Measurements from ENCODE around the gene KRT31.

The KRT31 gene

DNA sequence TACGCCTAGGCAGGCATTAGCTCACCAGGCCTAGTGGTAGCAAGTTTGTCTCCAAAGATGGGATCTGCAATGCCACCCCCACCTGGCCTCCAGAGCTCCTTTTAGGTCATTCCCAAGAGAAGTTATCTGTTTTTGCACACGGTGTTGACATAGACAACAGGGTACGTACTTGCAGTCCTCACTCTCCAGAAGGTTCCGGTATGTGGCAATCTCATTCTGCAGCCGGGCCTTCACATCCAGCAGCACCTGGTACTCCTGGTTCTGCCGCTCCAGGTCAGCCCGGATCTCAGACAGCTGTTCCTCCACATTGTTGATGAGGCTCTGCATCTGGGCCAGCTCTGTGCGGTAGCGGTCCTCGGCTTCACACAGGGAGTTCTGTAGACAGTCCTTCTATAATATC lies 9.8 kb upstream of the KRT31 start:
- CTCF ChIA-PET = interaction anchor here (0.6 to 2.7 kb wide), 2 partner anchors 10 to 475 kb away, joined by 3 to 9 read pairs; no protein-coding TSS in a partner anchor
- POLR2A ChIA-PET = no interaction called here
- TF ChIP-seq ELF4 (IDR thresholded peaks at IDR 0.05) (no peak), L3MBTL2 (conservative IDR thresholded peaks at IDR 0.05) (no peak), TARDBP (IDR thresholded peaks at IDR 0.05) (no peak), ZNF384 (IDR thresholded peaks at IDR 0.05) (no peak), FOXM1 (IDR thresholded peaks at IDR 0.05; ENCODE audit: borderline replicate concordance) (no peak), NFRKB (IDR thresholded peaks at IDR 0.05) (no peak), HDGF (IDR thresholded peaks at IDR 0.05; ENCODE audit: borderline replicate concordance) (no peak), SUZ12 (IDR thresholded peaks at IDR 0.05) (no peak), SP1 (IDR thresholded peaks at IDR 0.05) (no peak), FOXK2 (IDR thresholded peaks at IDR 0.05) (no peak), CTBP1 (IDR thresholded peaks at IDR 0.05; ENCODE audit: borderline replicate concordance) (no peak), FOXA1 (IDR thresholded peaks at IDR 0.05) (no peak), BHLHE40 (IDR thresholded peaks at IDR 0.05; ENCODE audit: borderline replicate concordance) (no peak), ARNT (IDR thresholded peaks at IDR 0.05) (no peak), LEF1 (IDR thresholded peaks at IDR 0.05; ENCODE audit: borderline replicate concordance) (no peak)
- TF ChIP-seq, protein P1, sequence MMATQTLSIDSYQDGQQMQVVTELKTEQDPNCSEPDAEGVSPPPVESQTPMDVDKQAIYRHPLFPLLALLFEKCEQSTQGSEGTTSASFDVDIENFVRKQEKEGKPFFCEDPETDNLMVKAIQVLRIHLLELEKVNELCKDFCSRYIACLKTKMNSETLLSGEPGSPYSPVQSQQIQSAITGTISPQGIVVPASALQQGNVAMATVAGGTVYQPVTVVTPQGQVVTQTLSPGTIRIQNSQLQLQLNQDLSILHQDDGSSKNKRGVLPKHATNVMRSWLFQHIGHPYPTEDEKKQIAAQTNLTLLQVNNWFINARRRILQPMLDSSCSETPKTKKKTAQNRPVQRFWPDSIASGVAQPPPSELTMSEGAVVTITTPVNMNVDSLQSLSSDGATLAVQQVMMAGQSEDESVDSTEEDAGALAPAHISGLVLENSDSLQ (IDR thresholded peaks at IDR 0.05) = no peak
- DNase-seq (ENCODE audit: extremely low spot score) = no peak

DNA sequence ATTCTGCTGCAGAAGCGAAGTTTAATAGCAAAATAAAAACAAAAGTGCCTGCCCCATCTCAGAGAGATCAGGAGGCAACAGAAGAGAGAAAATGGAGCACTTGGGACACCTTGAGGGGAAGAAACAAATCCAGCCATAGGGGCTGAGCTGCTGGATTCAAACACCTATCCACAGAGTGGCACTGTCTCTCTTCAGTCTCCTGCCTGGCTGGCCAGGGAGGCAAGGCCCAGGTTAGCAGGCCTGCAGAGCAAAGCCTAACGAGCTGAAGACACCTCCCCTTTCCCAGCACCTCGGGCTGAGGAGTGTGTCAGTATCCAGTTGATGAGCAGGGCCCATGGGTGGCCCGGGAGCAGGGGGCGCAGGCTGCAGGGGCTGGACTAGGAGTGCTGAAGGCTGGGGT lies 8.8 kb upstream of the KRT31 start:
- POLR2A ChIA-PET = no interaction called here
- TF ChIP-seq LEF1 (IDR thresholded peaks at IDR 0.05; ENCODE audit: borderline replicate concordance) (no peak), ARNT (IDR thresholded peaks at IDR 0.05) (no peak), BHLHE40 (IDR thresholded peaks at IDR 0.05; ENCODE audit: borderline replicate concordance) (no peak), SUZ12 (IDR thresholded peaks at IDR 0.05) (no peak), L3MBTL2 (conservative IDR thresholded peaks at IDR 0.05) (no peak), TARDBP (IDR thresholded peaks at IDR 0.05) (no peak), SP1 (IDR thresholded peaks at IDR 0.05) (no peak), FOXM1 (IDR thresholded peaks at IDR 0.05; ENCODE audit: borderline replicate concordance) (no peak), NFRKB (IDR thresholded peaks at IDR 0.05) (no peak), CTBP1 (IDR thresholded peaks at IDR 0.05; ENCODE audit: borderline replicate concordance) (no peak)
- TF ChIP-seq, protein P1 (IDR thresholded peaks at IDR 0.05) = no peak
- CTCF ChIA-PET = interaction anchor here (0.9 to 2.7 kb wide), 2 partner anchors 11 to 143 kb away, joined by 3 to 9 read pairs; no protein-coding TSS in a partner anchor
- DNase-seq (ENCODE audit: extremely low spot score) = no peak

DNA sequence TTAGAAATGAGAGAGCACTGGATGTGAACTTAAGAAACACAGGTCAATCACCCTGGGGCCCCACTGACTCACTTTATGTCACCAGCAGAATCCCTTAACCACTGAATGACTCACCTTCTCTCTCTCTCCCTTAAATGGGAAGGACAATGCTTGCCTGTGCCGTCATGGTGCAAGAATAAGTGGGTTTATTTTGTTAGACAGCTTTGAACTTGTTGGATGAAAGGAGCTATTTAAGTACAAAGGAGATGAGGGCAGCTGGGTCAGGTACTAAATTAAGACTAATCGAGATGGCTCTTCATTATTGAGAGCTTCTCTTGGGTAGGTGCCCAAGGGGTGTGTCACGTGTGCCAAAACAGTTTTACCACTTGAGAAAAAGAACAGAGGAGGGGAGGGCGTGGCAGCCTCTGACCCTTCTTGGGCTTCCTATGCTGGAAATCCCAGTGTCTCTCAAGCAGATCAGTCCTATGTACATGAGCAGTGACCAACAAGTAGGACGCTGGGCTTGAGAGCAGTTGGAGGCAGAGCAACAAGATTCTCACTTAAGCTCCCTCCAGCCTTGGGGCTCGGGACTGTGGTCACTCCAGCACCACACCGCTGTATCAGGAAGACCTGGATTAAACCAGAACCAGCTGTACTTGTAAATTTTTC lies 6.7 kb upstream of the KRT31 start:
- DNase-seq (ENCODE audit: extremely low spot score) = no peak
- TF ChIP-seq ZNF384 (IDR thresholded peaks at IDR 0.05) (no peak), TARDBP (IDR thresholded peaks at IDR 0.05) (no peak), NFRKB (IDR thresholded peaks at IDR 0.05) (no peak), ARNT (IDR thresholded peaks at IDR 0.05) (no peak), FOXM1 (IDR thresholded peaks at IDR 0.05; ENCODE audit: borderline replicate concordance) (no peak)
- TF ChIP-seq, protein P1 (IDR thresholded peaks at IDR 0.05) = no peak
- CTCF ChIA-PET = interaction anchor here (0.6 to 1.9 kb wide), 3 partner anchors 145 to 702 kb away, joined by 3 to 8 read pairs (median 3); no protein-coding TSS in a partner anchor
- POLR2A ChIA-PET = interaction anchor here (0.8 to 1.8 kb wide), 2 partner anchors 285 to 585 kb away, joined by 3 to 6 read pairs; partner anchors contain the start of gene EIF1

DNA sequence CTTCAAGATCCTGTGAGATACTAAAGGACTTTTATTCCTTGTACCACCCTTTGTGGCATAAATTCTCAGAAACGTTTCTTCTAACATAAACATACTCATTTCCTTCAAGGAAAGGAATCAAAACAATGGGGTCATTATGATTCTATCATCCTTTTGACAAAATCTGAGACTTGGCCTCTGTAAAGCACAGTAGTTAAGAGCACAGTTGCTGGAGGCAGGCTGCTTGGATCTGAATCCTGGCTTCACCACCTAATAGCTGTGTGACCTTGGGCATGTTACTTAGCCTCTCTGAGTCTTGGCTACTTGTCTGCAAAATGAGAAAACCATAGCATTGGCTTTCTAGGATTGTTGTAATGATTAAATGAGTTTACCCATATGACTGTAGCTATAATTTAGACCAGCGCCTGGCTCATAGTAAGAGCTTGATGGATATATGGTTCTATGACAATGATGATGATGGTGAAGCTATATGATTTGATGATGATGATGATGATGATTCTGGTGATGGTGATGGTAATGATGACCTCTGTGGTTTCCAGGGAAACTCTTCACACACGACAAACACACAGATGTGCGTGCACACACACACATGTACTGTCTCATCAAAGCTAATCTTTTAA lies 6.1 kb upstream of the KRT31 start:
- no peak for DNase-seq (ENCODE audit: extremely low spot score)
- ChIA-PET POLR2A (interaction anchor here (0.7 to 1.8 kb wide), 3 partner anchors 285 to 757 kb away, joined by 3 to 6 read pairs (median 3); partner anchors contain the start of gene EIF1), CTCF (interaction anchor here (1.9 kb wide), 1 partner anchor 259 kb away, joined by 8 read pairs; no protein-coding TSS in a partner anchor)
- TF ChIP-seq BHLHE40 (IDR thresholded peaks at IDR 0.05; ENCODE audit: borderline replicate concordance) (no peak), ZNF384 (IDR thresholded peaks at IDR 0.05) (no peak), SP1 (IDR thresholded peaks at IDR 0.05) (no peak), L3MBTL2 (conservative IDR thresholded peaks at IDR 0.05) (no peak), LEF1 (IDR thresholded peaks at IDR 0.05; ENCODE audit: borderline replicate concordance) (no peak), ARNT (IDR thresholded peaks at IDR 0.05) (no peak), TARDBP (IDR thresholded peaks at IDR 0.05) (no peak), HDGF (IDR thresholded peaks at IDR 0.05; ENCODE audit: borderline replicate concordance) (no peak), SUZ12 (IDR thresholded peaks at IDR 0.05) (no peak), FOXA1 (IDR thresholded peaks at IDR 0.05) (no peak), FOXK2 (IDR thresholded peaks at IDR 0.05) (no peak), FOXM1 (IDR thresholded peaks at IDR 0.05; ENCODE audit: borderline replicate concordance) (no peak), ELF4 (IDR thresholded peaks at IDR 0.05) (no peak), CTBP1 (IDR thresholded peaks at IDR 0.05; ENCODE audit: borderline replicate concordance) (no peak)
- TF ChIP-seq, protein P1 (IDR thresholded peaks at IDR 0.05) = no peak

DNA sequence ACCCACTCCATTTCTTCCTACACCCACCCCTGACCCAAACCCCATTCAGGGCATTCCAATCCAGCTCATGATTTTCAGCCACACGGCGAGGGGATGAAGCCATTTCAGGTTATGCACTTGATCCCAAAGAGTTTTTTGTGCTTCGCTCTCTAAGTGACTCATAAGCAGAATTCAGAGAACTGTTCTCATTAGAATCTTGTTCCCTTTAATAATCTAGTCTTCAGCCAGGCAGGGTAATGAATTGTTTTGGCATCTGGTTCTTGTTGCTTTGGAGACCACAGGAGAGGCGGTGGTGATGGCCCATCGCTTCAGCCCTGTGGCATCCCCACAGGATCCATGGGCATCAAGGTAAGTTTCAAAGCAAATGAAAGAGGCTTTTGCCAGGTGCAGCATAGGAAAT lies 4.8 kb upstream of the KRT31 start:
- ChIA-PET POLR2A (no interaction called here), CTCF (no interaction called here)
- no peak for TF ChIP-seq ARNT (IDR thresholded peaks at IDR 0.05)
- no peak for TF ChIP-seq FOXK2 (IDR thresholded peaks at IDR 0.05)
- TF ChIP-seq NFRKB (IDR thresholded peaks at IDR 0.05) = no peak
- no peak for TF ChIP-seq LEF1 (IDR thresholded peaks at IDR 0.05; ENCODE audit: borderline replicate concordance)
- no peak for TF ChIP-seq BHLHE40 (IDR thresholded peaks at IDR 0.05; ENCODE audit: borderline replicate concordance)
- TF ChIP-seq CTBP1 (IDR thresholded peaks at IDR 0.05; ENCODE audit: borderline replicate concordance) = no peak
- no peak for TF ChIP-seq SUZ12 (IDR thresholded peaks at IDR 0.05)
- TF ChIP-seq TARDBP (IDR thresholded peaks at IDR 0.05) = no peak
- TF ChIP-seq FOXA1 (IDR thresholded peaks at IDR 0.05) = no peak
- no peak for TF ChIP-seq HDGF (IDR thresholded peaks at IDR 0.05; ENCODE audit: borderline replicate concordance)
- TF ChIP-seq ZNF384 (IDR thresholded peaks at IDR 0.05) = no peak
- TF ChIP-seq SP1 (IDR thresholded peaks at IDR 0.05) = no peak
- no peak for TF ChIP-seq FOXM1 (IDR thresholded peaks at IDR 0.05; ENCODE audit: borderline replicate concordance)
- no peak for TF ChIP-seq L3MBTL2 (conservative IDR thresholded peaks at IDR 0.05)
- no peak for DNase-seq (ENCODE audit: extremely low spot score)
